NOMO-1 treated with dmso at 0.1 percent for 144 hours (cell line): ENCODE measurements around the gene TMED9.
"Not testable (repeated sequence)": the region's sequence is repeated elsewhere in the genome, so short reads cannot be mapped to it uniquely, and the experiment has no call there.

Source experiments
- DNase-seq: peaks from one replicate; lab custom pipeline; 2025; ENCODE audit not compliant: unreplicated experiment; lab: John Stamatoyannopoulos, UW

TMED9 gene

DNA sequence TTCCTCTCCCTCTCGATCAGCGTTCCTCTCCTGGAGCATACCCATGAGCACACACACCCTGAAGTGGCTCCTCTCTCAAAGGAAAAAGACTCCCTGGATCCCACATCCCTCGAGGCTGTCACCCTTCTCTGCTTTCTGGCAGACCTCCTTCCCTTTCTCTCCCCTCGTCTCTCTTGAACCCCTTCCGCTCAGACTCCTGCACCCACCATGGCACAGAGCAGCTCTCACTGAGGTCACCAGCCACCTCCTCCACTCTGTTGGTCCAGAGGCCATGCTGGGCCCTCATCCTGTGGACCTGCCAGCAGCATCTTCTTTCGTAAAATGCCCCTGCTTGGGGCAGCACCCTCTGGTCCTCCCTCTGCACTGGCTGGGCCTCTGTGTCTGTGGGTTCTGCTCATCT, 13.7 kb downstream of the TMED9 start:
- no peak for DNase-seq

DNA sequence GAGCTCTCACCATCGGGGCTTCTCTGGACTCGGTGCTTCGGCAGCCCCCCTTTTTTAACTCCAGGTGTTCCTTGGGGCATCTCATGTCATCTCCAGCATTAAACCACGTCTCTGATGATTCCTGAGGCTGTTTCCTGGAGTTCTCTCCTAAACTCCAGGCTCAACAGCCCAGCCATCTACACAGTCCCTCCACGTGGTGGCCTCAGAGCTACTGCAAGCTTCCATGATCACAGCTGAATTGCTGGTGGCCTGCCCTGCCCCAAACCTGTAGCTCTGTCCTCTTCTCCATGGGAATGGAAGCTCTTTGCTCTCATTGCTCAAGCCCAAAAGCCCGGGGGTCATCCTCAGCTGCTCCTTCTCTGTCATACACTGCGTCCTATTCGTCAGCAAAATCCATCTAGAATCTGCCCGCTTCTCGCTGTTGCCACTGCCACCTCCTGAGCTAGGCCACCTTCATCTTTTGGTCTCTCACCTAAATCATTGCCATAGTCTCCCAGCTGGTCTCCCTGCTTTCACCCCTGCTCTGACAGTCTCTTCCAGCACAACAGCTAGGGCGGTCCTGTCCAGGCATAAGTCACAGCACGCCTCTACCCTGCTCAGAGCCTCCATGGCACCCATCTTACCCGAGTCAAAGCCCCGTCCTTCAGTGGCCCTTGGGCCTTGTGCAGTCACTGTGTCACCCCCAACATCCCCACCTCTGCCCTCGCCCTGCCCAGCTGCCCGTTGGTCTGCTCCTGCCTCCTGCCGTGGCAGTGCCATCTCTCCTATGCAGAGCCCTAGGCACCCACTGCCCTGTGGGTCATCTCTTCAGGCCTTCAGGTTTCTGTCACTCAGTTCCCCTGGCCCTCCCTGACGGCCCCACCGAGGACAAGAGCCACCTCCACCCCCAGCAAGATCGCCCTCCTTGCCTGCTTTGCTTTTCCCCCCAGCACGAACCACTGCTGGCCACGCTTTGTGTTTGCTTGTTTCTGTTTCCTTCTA, 14.4 kb downstream of the TMED9 start:
- DNase-seq, result no peak

DNA sequence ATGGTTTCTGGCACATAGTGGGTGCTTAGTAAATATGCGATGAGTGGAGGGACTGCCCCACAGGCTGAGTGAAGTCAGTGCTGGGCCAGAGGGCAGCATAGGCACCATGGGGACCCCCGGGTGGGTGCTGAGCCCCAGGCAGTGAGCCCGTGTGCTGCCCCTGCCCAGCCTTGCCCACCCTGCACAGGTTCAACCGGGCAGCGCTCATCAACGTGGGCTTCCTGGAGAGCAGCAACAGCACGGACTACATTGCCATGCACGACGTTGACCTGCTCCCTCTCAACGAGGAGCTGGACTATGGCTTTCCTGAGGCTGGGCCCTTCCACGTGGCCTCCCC, 15.1 kb downstream of the TMED9 start:
- no peak for DNase-seq

DNA sequence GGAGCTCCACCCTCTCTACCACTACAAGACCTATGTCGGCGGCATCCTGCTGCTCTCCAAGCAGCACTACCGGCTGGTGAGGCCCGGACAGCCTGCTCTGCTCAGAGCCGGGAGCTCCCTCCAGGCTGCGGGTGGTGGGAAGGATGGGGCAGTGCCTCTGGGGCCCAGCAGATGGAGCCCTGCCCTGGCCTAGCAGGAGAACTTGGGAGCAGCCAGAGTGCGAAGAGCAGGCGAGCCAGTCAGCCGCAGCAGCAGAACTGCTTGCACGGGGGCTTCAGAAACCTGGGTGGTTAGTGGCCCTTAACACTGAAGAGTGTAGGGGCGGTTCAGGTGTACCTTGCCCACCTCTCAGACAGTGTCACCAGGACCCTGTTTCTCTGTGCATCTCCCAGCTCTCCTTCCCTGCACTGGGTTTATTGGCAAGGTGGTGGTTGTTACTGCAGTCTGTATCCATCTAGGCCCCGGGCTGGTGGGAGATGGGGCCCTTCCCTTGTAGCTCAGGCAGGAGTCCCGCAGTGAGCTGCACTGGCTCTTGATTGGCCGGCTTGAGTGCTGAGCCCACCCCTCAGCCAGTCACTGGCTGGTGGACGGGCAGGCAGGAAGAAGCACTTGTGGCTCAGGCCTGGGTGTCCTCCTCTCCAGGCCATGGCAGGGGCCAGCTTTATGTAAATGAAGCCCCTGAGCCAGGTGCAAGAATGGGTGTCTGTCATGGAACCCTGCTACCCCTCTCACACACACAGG, 15.6 kb downstream of the TMED9 start:
- DNase-seq, result peak; percentile 64

DNA sequence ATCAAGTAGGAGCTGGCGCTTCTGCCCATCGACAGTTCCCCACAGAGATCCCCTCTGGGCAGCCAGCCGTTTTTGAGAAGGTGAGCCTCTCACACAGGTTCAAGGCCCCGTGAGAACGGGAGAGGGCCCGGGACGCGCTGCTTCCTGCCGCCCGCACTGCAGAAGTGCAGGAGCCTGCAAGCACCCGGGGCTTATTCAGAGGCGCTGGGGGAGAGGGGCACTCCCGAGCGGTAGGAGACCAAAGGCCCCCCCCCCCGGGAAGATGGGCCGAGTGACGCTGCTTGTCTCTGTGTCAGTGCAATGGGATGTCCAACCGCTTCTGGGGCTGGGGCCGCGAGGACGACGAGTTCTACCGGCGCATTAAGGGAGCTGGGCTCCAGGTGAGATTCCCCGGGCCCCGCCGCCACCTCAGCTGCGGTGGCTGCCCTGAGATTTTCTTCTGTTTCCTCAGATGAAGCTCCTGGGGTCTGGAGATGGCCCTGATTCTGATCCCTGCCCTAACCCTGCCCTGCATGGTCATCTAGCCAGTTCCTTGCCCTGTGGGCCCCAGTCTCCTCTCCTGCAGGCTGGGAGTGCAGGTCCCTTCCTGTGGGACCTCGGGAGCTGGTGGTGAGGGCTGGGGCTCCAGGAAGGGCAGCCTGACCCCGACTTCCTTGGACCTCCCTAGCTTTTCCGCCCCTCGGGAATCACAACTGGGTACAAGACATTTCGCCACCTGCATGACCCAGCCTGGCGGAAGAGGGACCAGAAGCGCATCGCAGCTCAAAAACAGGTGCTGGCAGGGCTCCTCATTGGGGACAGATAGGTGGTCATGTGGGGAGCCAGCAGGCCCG, 16.5 kb downstream of the TMED9 start:
- no peak for DNase-seq

DNA sequence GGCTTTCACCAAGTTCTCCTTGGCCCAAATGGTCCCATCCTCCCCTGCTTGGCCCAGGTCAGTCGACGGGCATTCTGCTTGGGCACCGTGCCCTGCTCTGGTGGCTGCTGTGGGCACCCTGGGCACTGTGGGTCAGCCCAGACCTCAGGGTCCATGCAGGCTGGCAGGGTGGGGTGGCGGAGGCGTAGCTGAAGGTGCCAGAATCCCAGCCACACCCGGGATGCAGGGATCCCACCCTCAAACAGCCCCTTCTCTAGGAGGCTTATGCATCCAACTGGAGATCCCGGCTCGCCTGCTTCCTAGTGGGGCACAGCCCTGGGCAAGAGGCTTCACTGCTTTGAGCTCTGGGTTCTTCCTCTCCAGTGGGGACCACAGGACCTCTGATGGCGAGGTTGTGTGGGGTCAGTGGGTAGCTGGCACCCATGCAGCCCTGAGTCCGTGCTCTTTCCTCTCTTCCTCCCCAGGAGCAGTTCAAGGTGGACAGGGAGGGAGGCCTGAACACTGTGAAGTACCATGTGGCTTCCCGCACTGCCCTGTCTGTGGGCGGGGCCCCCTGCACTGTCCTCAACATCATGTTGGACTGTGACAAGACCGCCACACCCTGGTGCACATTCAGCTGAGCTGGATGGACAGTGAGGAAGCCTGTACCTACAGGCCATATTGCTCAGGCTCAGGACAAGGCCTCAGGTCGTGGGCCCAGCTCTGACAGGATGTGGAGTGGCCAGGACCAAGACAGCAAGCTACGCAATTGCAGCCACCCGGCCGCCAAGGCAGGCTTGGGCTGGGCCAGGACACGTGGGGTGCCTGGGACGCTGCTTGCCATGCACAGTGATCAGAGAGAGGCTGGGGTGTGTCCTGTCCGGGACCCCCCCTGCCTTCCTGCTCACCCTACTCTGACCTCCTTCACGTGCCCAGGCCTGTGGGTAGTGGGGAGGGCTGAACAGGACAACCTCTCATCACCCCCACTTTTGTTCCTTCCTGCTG, 17.4 kb downstream of the TMED9 start:
- DNase-seq, result no peak

DNA sequence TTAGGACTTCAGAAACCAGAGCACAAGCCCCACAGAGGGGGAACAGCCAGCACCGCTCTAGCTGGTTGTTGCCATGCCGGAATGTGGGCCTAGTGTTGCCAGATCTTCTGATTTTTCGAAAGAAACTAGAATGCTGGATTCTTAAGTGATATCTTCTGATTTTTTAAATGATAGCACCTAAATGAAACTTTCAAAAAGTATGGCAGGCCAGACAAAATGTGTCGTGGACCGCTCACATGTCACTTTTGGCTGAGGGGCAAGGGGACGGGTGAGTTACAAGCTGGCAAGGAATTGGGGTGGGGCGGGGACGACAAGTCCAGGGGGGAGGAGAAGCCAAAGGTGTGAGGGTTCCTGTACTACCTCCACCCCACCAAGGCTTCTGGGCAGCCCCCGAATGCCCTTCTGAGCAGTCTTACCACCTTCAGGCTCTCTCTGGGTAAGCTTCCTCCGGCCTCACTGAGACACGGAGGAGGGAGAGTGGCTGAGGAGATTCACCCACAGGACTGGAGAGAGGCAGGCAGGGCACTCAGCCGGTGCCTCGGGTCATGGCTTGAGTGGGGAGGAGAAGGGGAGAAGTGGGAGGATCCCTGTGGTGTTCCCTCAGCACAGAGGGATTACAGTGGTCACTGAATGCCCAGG, 18.2 kb downstream of the TMED9 start:
- no peak for DNase-seq

DNA sequence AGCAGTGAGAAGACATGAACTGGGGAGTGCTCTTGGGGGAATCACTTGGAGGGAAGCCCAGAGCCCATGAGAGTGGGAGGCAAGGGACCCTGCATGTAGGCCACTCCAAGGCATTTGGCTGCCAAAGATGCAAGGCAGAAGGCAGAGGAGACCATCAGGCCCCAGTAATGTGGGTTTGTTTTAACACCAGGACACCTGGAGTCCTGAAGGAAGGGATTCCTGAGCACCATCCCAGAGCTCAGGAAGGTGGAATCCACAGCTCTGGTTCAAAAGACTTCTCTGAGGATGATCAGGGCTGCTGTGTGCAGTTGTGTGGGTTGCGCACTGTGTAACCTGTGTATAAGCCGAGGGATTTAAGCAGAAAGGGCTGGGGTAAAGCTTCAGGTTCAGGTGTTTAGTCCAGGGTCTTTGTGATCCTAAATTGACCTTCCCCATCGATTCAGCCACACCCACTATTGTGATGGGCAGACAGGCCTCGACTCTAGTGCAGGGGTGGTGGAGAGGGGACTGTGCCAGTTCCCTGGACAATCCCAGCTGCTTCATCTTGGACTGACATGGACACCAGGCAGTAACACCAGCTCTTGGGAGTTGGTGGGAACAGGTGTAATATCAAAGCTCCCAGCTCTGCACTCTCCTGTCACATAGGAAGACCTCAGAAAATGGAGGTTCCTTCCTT, 18.9 kb downstream of the TMED9 start:
- DNase-seq, result no peak

DNA sequence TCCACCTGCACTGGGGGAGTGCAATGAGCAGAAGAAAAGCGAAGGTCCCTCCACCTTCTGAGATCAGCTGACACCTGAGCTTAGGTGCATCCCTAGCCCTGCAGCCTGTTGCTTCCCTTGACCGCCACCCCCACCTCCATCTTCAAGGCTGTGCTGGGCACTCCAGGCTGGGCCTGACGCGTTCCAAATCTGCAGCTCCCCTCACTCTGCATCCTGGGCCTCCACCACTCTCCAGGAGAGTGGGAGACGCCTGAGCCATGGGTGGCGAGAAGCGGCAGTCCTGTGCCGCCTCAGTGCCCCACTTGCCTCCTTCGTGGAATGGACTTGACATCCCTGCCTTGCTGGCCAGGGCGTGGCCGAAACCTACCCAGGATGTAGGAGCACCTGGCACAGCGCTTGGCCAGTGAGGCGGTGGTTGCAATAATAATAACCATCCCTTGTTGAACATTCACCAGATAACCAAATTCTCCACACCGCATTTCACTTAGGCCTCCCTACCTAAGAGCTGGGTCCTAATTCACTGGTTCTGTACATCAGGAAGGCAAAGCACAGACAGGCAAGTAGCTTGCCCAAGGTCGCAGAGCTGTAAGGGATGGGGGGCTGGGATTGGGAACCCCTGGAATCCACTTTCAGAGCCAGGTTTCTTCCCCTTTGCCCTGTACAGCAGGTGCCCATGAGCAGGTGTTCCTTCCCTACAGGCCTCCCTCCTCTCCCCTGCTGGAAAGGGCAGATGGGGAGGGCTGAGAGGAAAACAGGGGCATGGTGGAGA, 19.6 kb downstream of the TMED9 start:
- no peak for DNase-seq

DNA sequence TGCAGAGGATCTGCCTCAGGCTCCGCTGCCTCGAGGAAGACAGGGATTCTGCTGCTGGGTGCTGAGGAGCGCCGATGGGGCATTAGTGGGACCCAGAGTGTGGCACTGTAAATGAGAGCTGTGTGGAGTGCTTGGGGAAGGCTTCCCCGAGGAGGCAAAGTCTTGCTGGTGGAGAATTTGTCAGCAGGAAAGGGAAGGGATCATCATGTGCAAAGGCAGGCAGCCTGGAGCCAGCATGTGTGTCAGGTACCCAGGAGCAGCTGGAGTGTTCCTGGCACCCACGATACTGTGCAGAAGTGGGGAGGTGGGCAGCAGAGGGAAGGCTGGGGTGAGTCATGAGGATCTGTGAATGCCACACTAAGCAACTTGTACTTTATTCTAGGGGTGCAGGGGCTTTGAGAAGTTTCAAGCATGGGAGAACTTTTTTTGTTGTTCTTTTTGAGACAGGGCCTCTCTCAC, 20.2 kb downstream of the TMED9 start:
- no peak for DNase-seq

DNA sequence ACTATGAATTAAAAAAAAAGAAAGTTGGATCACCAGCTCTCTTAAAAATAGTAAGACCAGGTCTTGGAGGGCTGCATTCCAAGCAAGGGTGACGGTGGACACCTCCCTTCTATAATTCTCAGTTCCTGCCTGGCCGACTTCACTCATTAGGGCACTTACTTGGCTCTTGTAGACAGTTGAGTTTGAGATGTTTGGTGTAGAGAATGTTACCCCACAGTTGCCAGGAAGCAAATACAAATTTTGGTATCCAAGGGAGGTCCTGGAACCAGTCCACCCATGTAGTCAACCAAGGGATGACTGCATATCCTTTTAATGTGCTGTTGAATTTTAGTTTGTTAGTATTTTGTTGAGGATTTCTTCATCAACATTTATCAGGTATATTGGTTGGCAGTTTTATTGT, 28.6 kb downstream of the TMED9 start:
- no peak for DNase-seq

DNA sequence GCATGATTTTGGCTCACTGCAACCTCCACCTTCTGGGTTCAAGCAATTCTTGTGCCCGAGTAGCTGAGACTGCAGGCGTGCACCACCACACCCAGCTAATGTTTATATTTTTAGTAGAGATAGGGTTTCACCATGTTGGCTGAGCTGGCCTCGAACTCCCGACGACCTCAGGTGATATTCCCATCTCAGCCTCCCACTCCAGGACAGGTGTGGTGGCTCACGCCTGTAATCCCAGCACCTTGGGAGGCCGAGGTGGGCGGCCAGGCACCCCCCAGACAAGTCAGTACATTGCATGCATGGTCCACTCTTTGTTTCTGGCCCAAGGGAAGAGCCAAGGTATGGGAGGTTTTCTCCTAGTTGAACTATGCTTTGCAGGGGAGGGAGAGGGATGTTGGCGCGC, 32.2 kb downstream of the TMED9 start:
- DNase-seq, result not testable (repeated sequence)

DNA sequence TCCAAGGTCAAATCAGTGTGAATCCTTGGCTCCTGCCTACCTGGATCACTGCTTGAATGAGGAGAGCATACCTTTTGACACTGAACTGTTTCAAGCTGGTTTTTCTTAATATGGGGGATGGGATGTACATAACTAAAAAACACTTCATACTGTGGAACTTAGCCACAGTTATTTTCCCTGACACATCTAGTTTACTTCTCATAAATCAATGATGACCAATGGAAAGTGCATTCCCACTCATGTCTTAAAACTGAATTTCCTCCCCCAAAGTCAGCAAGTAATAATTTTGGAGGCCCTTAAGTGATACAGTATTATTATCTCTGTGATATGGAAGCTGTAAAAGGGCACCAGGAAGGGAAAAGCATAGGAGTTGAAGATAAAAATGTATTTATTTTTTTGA, 38.2 kb downstream of the TMED9 start:
- DNase-seq, result not testable (repeated sequence)

DNA sequence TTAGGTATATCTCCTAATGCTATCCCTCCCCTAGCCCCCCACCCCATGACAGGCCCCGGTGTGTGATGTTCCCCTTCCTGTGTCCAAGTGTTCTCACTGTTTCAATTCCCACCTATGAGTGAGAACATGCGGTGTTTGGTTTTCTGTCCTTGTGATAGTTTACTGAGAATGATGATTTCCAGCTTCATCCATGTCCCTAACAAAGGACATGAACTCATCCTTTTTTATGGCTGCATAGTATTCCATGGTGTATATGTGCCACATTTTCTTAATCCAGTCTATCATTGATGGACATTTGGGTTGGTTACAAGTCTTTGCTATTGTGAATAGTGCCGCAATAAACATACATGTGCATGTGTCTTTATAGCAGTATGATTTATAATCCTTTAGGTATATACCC, 42.9 kb downstream of the TMED9 start:
- not testable (repeated sequence) for DNase-seq

DNA sequence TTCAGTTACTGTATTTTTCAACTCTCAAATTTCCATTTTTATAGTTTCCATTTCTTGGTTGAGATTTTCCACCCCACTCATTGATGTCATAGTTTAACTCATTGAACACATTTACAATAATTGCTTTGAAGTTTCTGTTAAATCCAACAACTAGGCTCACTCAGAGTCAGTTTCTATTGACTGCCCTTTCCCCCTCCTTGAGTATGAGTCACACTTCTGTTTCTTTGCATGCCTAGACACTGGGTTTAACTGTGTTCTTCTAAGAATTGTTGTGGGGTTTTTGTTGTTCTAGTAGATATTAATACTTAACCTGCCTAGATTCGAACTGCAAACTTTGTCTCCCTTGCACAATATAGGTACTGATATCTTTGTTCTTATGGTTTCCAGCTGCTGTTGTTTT, 53.5 kb downstream of the TMED9 start:
- DNase-seq, result not testable (repeated sequence)
